ENCODE data around the gene HDAC7. TPM values are rescaled to one million over a fixed set of nuclear protein-coding genes. Genes with fewer than 3 reads are reported as not detected.

Gene HDAC7
- total and polyA plus RNA-seq, 5 donors from 2014 or later = 14.0 to 163 (median 15.4) TPM

DNA sequence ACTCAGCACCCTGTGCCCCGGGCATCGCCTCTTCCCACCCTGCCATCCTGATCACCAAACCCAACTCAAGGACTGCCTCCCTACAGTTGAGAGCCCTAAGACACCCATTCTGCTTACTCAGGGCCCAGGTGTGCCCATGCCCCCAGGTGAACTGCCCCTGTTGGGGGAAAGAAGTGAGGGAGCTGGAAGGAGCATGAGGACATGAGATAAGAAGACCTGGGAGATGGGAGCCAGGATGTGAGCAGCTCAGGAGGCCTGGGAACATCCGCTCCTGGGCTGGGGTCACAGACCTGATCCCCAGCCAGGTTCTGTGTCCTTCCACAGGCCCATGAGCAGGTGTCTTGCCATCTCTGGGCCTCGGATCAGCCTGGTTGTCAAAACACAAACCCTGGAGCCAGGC is 67.6 kb downstream of the HDAC7 start:
- DNase-seq = no peak
- Mint-ChIP-seq H3K9me3 (peaks cover 0 to 2% (median 0%) of the 10 kb centered on the region in 7 donors), H3K27ac (no peak overlapping the region), H3K4me1 (peaks cover 6 to 21% (median 12%) of the 10 kb centered on the region in 4 donors), H3K27me3 (no peaks in the 10 kb centered on the region), H3K4me3 (no peak overlapping the region), H3K36me3 (no peaks in the 10 kb centered on the region)
- Histone ChIP-seq H3K36me3 (ENCODE audit: control insufficient read depth, insufficient read depth, low read length) (no peaks in the 10 kb centered on the region), H3K4me3 (ENCODE audit: low read depth, low read length) (no peak overlapping the region), H3K9me3 (ENCODE audit: control insufficient read depth in 2 of 2, low read length in 2 of 2) (no peaks in the 10 kb centered on the region), H3K4me1 (ENCODE audit: control insufficient read depth, insufficient read depth, low read length, poor library complexity, severe bottlenecking) (peaks cover 9% of the 10 kb centered on the region), H3K27ac (ENCODE audit: insufficient read depth, low read length, poor library complexity, severe bottlenecking) (no peak overlapping the region), H3K27me3 (ENCODE audit: control insufficient read depth, insufficient read depth, low read length) (no peaks in the 10 kb centered on the region)
- ATAC-seq (ENCODE audit: low read depth in 2 of 2) = no peak

GRCh38 chr12:47751561-47751960 is 68.1 kb downstream of the HDAC7 start:
- no peak overlapping the region for H3K4me3 Mint-ChIP-seq
- DNase-seq (no peak), ATAC-seq (ENCODE audit: low read depth in 2 of 2) (no peak)
- no peaks in the 10 kb centered on the region for H3K27me3 Mint-ChIP-seq
- H3K27ac Mint-ChIP-seq = no peak overlapping the region
- H3K27me3 ChIP-seq (ENCODE audit: control insufficient read depth, insufficient read depth, low read length) = no peaks in the 10 kb centered on the region
- no peak overlapping the region for H3K27ac ChIP-seq (ENCODE audit: insufficient read depth, low read length, poor library complexity, severe bottlenecking)
- H3K36me3 ChIP-seq (ENCODE audit: control insufficient read depth, insufficient read depth, low read length) = no peaks in the 10 kb centered on the region
- H3K36me3 Mint-ChIP-seq = no peaks in the 10 kb centered on the region
- H3K4me1 Mint-ChIP-seq = peaks cover 6 to 17% (median 12%) of the 10 kb centered on the region in 4 donors
- H3K9me3 Mint-ChIP-seq = peaks cover 0 to 2% (median 0%) of the 10 kb centered on the region in 7 donors
- no peaks in the 10 kb centered on the region for H3K9me3 ChIP-seq (ENCODE audit: control insufficient read depth in 2 of 2, low read length in 2 of 2)
- H3K4me3 ChIP-seq (ENCODE audit: low read depth, low read length) = no peak overlapping the region
- H3K4me1 ChIP-seq (ENCODE audit: control insufficient read depth, insufficient read depth, low read length, poor library complexity, severe bottlenecking) = peaks cover 9% of the 10 kb centered on the region

- H3K36me3 ChIP-seq (ENCODE audit: control insufficient read depth, insufficient read depth, low read length) = no peaks in the 10 kb centered on the region
- H3K27me3 Mint-ChIP-seq = no peaks in the 10 kb centered on the region
- H3K9me3 ChIP-seq (ENCODE audit: control insufficient read depth in 2 of 2, low read length in 2 of 2) = no peaks in the 10 kb centered on the region
- H3K4me1 ChIP-seq (ENCODE audit: control insufficient read depth, insufficient read depth, low read length, poor library complexity, severe bottlenecking) = peaks cover 7% of the 10 kb centered on the region
- no peaks in the 10 kb centered on the region for H3K36me3 Mint-ChIP-seq
- no peak overlapping the region for H3K27ac Mint-ChIP-seq
- no peaks in the 10 kb centered on the region for H3K9me3 Mint-ChIP-seq
- H3K27me3 ChIP-seq (ENCODE audit: control insufficient read depth, insufficient read depth, low read length) = no peaks in the 10 kb centered on the region
- no peak overlapping the region for H3K4me3 Mint-ChIP-seq
- no peak overlapping the region for H3K4me3 ChIP-seq (ENCODE audit: low read depth, low read length)
- no peak for ATAC-seq (ENCODE audit: low read depth in 2 of 2)
- peaks cover 6 to 12% (median 10%) of the 10 kb centered on the region in 4 donors for H3K4me1 Mint-ChIP-seq
- no peak for DNase-seq
- no peak overlapping the region for H3K27ac ChIP-seq (ENCODE audit: insufficient read depth, low read length, poor library complexity, severe bottlenecking)
These were observed 68.7 kb downstream of the HDAC7 start for GRCh38 chr12:47750916-47751470.

DNA sequence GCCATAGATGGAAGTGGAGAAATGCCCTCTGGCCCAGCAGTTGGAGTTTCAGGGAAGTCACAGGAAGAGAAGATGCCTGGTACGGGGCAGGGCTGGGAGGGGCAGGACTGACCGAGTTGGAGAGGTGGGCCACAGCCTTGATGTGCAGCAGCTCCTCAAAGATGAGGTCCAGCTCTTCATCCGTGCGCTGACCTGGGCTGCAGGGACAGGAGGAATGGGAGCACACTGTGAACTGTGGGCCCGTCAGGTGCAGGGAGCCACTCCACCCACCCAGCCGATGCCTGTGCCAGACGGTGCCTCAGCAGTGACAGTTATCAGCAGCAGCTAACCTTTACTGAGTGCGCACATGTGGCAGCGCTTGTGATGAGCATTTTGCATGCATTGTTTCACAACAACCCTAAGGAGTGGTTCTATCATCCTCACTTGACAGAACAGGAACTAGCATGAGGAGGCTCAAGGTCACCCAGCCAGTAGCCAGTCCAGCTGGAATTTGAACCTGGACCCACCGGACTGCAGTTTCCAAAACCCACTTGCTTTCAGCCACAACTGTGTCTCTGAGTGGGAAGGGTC is 69.4 kb downstream of the HDAC7 start:
- no peak overlapping the region for H3K27ac ChIP-seq (ENCODE audit: insufficient read depth, low read length, poor library complexity, severe bottlenecking)
- H3K4me3 ChIP-seq (ENCODE audit: low read depth, low read length) = no peak overlapping the region
- Mint-ChIP-seq H3K27me3 (peaks cover under 1% of the 10 kb centered on the region), H3K27ac (no peak overlapping the region), H3K4me1 (peaks cover 2 to 6% (median 4%) of the 10 kb centered on the region in 4 donors), H3K9me3 (no peaks in the 10 kb centered on the region), H3K36me3 (no peaks in the 10 kb centered on the region), H3K4me3 (no peak overlapping the region)
- ATAC-seq (ENCODE audit: low read depth in 2 of 2) (no peak), DNase-seq (no peak)
- no peaks in the 10 kb centered on the region for H3K9me3 ChIP-seq (ENCODE audit: control insufficient read depth in 2 of 2, low read length in 2 of 2)
- no peaks in the 10 kb centered on the region for H3K27me3 ChIP-seq (ENCODE audit: control insufficient read depth, insufficient read depth, low read length)
- H3K4me1 ChIP-seq (ENCODE audit: control insufficient read depth, insufficient read depth, low read length, poor library complexity, severe bottlenecking) = peaks cover under 1% of the 10 kb centered on the region
- H3K36me3 ChIP-seq (ENCODE audit: control insufficient read depth, insufficient read depth, low read length) = no peaks in the 10 kb centered on the region

DNA sequence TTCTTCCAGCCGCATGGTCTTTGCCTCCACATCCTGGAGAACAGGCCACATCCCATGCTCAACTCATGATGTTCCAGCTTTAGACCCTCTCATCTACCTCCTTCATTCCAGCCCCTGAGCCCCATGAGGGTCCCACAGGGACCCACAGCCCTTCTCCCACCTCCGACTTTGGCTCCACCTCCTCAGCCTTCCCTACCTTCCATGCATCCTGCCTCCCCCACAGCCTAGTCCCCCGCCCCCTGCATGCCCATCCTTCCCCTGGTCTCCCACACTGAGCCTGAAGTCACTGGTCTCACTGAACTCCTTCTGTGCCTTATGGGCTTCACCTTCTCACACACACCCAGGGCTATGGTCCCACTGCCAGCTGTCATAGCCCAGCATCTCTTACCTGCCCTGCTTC is 70.8 kb downstream of the HDAC7 start:
- Mint-ChIP-seq H3K4me1 (peaks cover 0 to 1% (median 0%) of the 10 kb centered on the region in 4 donors), H3K4me3 (no peak overlapping the region), H3K27me3 (peaks cover 6% of the 10 kb centered on the region), H3K36me3 (no peaks in the 10 kb centered on the region), H3K9me3 (no peaks in the 10 kb centered on the region), H3K27ac (no peak overlapping the region)
- Histone ChIP-seq H3K9me3 (ENCODE audit: control insufficient read depth in 2 of 2, low read length in 2 of 2) (no peaks in the 10 kb centered on the region), H3K4me1 (ENCODE audit: control insufficient read depth, insufficient read depth, low read length, poor library complexity, severe bottlenecking) (no peaks in the 10 kb centered on the region), H3K27me3 (ENCODE audit: control insufficient read depth, insufficient read depth, low read length) (no peaks in the 10 kb centered on the region), H3K4me3 (ENCODE audit: low read depth, low read length) (no peak overlapping the region), H3K27ac (ENCODE audit: insufficient read depth, low read length, poor library complexity, severe bottlenecking) (no peak overlapping the region), H3K36me3 (ENCODE audit: control insufficient read depth, insufficient read depth, low read length) (no peaks in the 10 kb centered on the region)
- DNase-seq (no peak), ATAC-seq (ENCODE audit: low read depth in 2 of 2) (no peak)

DNA sequence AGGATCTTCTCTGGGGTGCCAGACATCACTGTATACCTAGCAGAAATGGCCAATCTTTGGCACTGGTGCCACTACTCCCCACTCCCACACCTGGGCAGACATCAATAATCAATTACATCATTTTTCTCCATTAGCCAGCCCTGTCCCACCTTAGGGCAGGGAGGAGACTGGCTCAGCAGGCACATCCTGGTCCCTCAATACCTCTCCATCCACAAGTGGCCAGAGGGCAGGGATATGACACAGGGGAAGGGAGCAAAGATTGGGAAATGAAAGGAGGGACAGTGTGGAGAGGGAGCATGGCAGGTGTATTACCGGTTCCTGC is 71.2 kb downstream of the HDAC7 start:
- Mint-ChIP-seq H3K4me1 (peaks cover 0 to 5% (median 0%) of the 10 kb centered on the region in 4 donors), H3K36me3 (no peaks in the 10 kb centered on the region), H3K27ac (no peak overlapping the region), H3K9me3 (no peaks in the 10 kb centered on the region), H3K4me3 (no peak overlapping the region), H3K27me3 (peaks cover 6% of the 10 kb centered on the region)
- ATAC-seq (ENCODE audit: low read depth in 2 of 2) (no peak), DNase-seq (no peak)
- Histone ChIP-seq H3K36me3 (ENCODE audit: control insufficient read depth, insufficient read depth, low read length) (no peaks in the 10 kb centered on the region), H3K4me3 (ENCODE audit: low read depth, low read length) (no peak overlapping the region), H3K27me3 (ENCODE audit: control insufficient read depth, insufficient read depth, low read length) (no peaks in the 10 kb centered on the region), H3K27ac (ENCODE audit: insufficient read depth, low read length, poor library complexity, severe bottlenecking) (no peak overlapping the region), H3K4me1 (ENCODE audit: control insufficient read depth, insufficient read depth, low read length, poor library complexity, severe bottlenecking) (no peaks in the 10 kb centered on the region), H3K9me3 (ENCODE audit: control insufficient read depth in 2 of 2, low read length in 2 of 2) (no peaks in the 10 kb centered on the region)

DNA sequence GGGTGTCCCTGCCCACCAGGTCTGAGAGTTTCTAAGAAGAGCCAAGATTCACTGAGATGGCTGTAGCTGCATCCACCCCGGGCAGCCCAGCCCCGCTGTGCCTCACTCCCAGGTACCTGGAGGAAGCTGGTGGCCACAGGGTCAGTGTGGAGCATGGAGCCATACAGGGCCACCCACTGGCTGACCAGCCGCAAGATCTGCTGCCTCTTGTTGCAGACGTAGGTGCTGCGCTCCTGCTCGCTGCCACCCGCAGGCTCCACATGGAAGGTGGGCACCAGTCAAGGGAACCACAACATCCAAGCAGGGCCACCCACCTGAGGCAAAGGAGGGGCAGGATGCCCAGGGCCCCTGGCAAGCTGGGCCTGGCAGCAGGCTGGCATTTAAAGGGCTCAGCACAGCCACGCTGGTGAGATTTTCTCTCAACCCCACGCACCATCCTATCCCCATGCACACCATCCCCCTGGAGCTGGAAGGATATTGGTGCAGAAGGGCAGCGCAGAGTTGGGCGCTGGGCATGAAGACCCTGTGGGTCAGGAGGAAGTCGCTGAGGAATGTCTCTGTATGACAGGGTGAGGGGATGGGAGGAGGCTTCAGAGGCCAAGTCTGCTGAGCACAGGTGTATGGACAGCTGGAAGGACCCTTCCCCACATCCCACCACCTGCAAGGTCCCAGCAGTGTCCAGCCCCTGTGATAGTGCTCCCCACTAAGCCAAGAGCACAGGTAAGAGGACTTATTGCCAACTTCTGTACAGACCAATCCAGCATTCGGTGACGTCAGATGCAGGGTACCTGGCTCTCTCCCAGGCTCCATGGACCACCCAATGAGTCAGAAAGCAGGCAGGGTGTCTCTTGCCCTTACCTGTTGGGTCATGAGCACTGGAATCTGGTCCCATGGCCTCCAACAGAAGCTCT is 71.9 kb downstream of the HDAC7 start:
- H3K27me3 Mint-ChIP-seq = peaks cover 6% of the 10 kb centered on the region
- ATAC-seq (ENCODE audit: low read depth in 2 of 2) = no peak
- no peaks in the 10 kb centered on the region for H3K27me3 ChIP-seq (ENCODE audit: control insufficient read depth, insufficient read depth, low read length)
- H3K27ac ChIP-seq (ENCODE audit: insufficient read depth, low read length, poor library complexity, severe bottlenecking) = no peak overlapping the region
- no peak overlapping the region for H3K27ac Mint-ChIP-seq
- H3K36me3 ChIP-seq (ENCODE audit: control insufficient read depth, insufficient read depth, low read length) = no peaks in the 10 kb centered on the region
- no peaks in the 10 kb centered on the region for H3K9me3 ChIP-seq (ENCODE audit: control insufficient read depth in 2 of 2, low read length in 2 of 2)
- no peaks in the 10 kb centered on the region for H3K36me3 Mint-ChIP-seq
- H3K9me3 Mint-ChIP-seq = no peaks in the 10 kb centered on the region
- no peak overlapping the region for H3K4me3 Mint-ChIP-seq
- H3K4me1 ChIP-seq (ENCODE audit: control insufficient read depth, insufficient read depth, low read length, poor library complexity, severe bottlenecking) = no peaks in the 10 kb centered on the region
- H3K4me1 Mint-ChIP-seq = peaks cover 0 to 10% (median 1%) of the 10 kb centered on the region in 4 donors
- no peak for DNase-seq
- no peak overlapping the region for H3K4me3 ChIP-seq (ENCODE audit: low read depth, low read length)
